Endothelial cell of umbilical vein (primary cell): Measurements from ENCODE around the gene LRRC43.

Source experiments
- EZH2 ChIP-seq: IDR thresholded peaks from 2 replicates; pipeline ENCODE4 v1.6.1; 2012; ENCODE audit warnings: borderline replicate concordance, low read depth, mild to moderate bottlenecking, moderate library complexity, low read length, inconsistent platforms; ENCODE audit not compliant: severe bottlenecking
- FOS ChIP-seq: IDR thresholded peaks from 2 replicates; pipeline ENCODE4 v1.6.1; 2011; ENCODE audit warnings: mild to moderate bottlenecking, low read length, moderate library complexity, borderline replicate concordance; ENCODE audit not compliant: insufficient read depth
- GATA2 ChIP-seq: IDR thresholded peaks from 2 replicates; pipeline ENCODE4 v1.7.0; 2011; ENCODE audit warnings: low read depth, mild to moderate bottlenecking, moderate library complexity, mixed read lengths, low read length; ENCODE audit not compliant: insufficient read length, insufficient read depth
- JUN ChIP-seq: IDR thresholded peaks from 2 replicates; pipeline ENCODE4 v1.6.1; 2011; ENCODE audit warnings: borderline replicate concordance, low read depth; ENCODE audit not compliant: insufficient read length, insufficient read depth
- MYC ChIP-seq: IDR thresholded peaks from one replicate; pipeline ENCODE4 v1.6.1; 2011; ENCODE audit warnings: mild to moderate bottlenecking, low read depth, low read length
- POLR2A ChIP-seq: IDR thresholded peaks from 2 replicates; pipeline ENCODE4 v1.6.1; 2012; ENCODE audit warnings: low read depth, mild to moderate bottlenecking, control low read depth, low read length
- POLR2AphosphoS5 ChIP-seq: IDR thresholded peaks from 2 replicates; pipeline ENCODE4 v1.6.1; 2012; ENCODE audit warnings: low read depth, mild to moderate bottlenecking, control low read depth, low read length, moderate library complexity; ENCODE audit not compliant: insufficient read depth
- TF ChIP-seq, protein P1 (sequence below), 2 donors: IDR thresholded peaks; 1 replicate in 1 of 2; 2 replicates in 1 of 2; pipeline ENCODE4 v1.5.1; 2011; ENCODE audit warnings: low read length in 2 of 2, mild to moderate bottlenecking in 2 of 2, moderate library complexity in 2 of 2, control low read depth in 1 of 2, inconsistent platforms in 1 of 2, low read depth in 1 of 2; ENCODE audit not compliant: insufficient read depth in 1 of 2; ENCODE audit errors: extremely low read depth in 1 of 2
- TF ChIP-seq, protein P2 (sequence below): IDR thresholded peaks from 2 replicates; pipeline ENCODE4 v1.6.1; 2011; ENCODE audit not compliant: insufficient read depth, insufficient read length

DNA sequence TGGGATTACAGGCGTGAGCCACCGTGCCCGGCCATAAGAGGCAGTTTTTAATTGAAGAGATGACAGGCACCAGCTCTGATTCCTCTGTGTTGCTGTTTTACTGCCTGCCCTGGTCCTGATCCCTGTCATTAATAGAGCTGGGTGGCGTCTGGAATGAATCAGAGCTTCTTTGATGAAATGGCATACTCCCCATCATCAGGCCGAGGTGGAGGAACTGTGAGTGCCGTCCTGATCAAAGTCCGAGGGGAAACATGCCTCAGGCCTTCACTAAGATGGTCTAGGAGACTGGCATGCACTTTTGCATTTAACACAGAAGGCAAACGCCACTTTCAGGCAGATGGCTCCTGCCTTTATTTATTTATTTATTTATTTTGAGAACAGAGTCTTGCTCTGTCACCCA lies 43.0 kb upstream of the LRRC43 start:
- TF ChIP-seq, protein P1, sequence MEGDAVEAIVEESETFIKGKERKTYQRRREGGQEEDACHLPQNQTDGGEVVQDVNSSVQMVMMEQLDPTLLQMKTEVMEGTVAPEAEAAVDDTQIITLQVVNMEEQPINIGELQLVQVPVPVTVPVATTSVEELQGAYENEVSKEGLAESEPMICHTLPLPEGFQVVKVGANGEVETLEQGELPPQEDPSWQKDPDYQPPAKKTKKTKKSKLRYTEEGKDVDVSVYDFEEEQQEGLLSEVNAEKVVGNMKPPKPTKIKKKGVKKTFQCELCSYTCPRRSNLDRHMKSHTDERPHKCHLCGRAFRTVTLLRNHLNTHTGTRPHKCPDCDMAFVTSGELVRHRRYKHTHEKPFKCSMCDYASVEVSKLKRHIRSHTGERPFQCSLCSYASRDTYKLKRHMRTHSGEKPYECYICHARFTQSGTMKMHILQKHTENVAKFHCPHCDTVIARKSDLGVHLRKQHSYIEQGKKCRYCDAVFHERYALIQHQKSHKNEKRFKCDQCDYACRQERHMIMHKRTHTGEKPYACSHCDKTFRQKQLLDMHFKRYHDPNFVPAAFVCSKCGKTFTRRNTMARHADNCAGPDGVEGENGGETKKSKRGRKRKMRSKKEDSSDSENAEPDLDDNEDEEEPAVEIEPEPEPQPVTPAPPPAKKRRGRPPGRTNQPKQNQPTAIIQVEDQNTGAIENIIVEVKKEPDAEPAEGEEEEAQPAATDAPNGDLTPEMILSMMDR (IDR thresholded peaks at IDR 0.05; ENCODE audit: extremely low read depth in 1 of 2, insufficient read depth in 1 of 2, low read depth in 1 of 2, low read length in 2 of 2), result no peak
- TF ChIP-seq POLR2AphosphoS5 (no peak), FOS (no peak), POLR2A (no peak), MYC (no peak), JUN (no peak), EZH2 (no peak), GATA2 (no peak)
- TF ChIP-seq, protein P2, sequence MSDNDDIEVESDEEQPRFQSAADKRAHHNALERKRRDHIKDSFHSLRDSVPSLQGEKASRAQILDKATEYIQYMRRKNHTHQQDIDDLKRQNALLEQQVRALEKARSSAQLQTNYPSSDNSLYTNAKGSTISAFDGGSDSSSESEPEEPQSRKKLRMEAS, result no peak
